SKM-1 treated with dmso at 0.1 percent for 144 hours (cell line): ENCODE data around the gene PHF10.

Source experiments
- DNase-seq: peaks from one replicate; lab custom pipeline; 2025; ENCODE audit not compliant: unreplicated experiment; lab: John Stamatoyannopoulos, UW

Gene PHF10

GRCh38 chr6:169678342-169678741 lies 46.0 kb downstream of the PHF10 start:
- DNase-seq = no peak

- no peak for DNase-seq
Observed at GRCh38 chr6:169677096-169677495, 47.2 kb downstream of the PHF10 start.

GRCh38 chr6:169675011-169675410 lies 49.3 kb downstream of the PHF10 start:
- no peak for DNase-seq

GRCh38 chr6:169671563-169671962 lies 52.7 kb downstream of the PHF10 start:
- no peak for DNase-seq

- DNase-seq = no peak
Observed at GRCh38 chr6:169669889-169670288, 54.4 kb downstream of the PHF10 start.

GRCh38 chr6:169669147-169669546 lies 55.2 kb downstream of the PHF10 start:
- no peak for DNase-seq

GRCh38 chr6:169668203-169668847 lies 56.0 kb downstream of the PHF10 start:
- DNase-seq = no peak

- no peak for DNase-seq
Observed at GRCh38 chr6:169667716-169668115, 56.6 kb downstream of the PHF10 start.

GRCh38 chr6:169666441-169666840 lies 57.9 kb downstream of the PHF10 start:
- DNase-seq = no peak

- no peak for DNase-seq
Observed at GRCh38 chr6:169665289-169665688, 59.0 kb downstream of the PHF10 start.

GRCh38 chr6:169664227-169664626 lies 60.1 kb downstream of the PHF10 start:
- DNase-seq = no peak

GRCh38 chr6:169663468-169663867 lies 60.8 kb downstream of the PHF10 start:
- no peak for DNase-seq

- DNase-seq = no peak
Observed at GRCh38 chr6:169661391-169661756, 62.9 kb downstream of the PHF10 start.

- DNase-seq = no peak
Observed at GRCh38 chr6:169660751-169661390, 63.4 kb downstream of the PHF10 start.

GRCh38 chr6:169659820-169660610 lies 64.3 kb downstream of the PHF10 start:
- no peak for DNase-seq

GRCh38 chr6:169657284-169657610 lies 67.1 kb downstream of the PHF10 start:
- no peak for DNase-seq

GRCh38 chr6:169656546-169657283 lies 67.6 kb downstream of the PHF10 start:
- DNase-seq = no peak

GRCh38 chr6:169654598-169655391 lies 69.5 kb downstream of the PHF10 start:
- no peak for DNase-seq
